Measurements from ENCODE around the gene TRIM56.
"Not testable (repeated sequence)": the region's sequence is repeated elsewhere in the genome, so short reads cannot be mapped to it uniquely, and the experiment has no call there.

The TRIM56 gene

GRCh38 chr7:101128040-101128834 is 43.0 kb downstream of the TRIM56 start:
- H3K27ac ChIP-seq (ENCODE audit: low read length) = no peak overlapping the region
- DNase-seq = no peak

GRCh38 chr7:101129603-101130117 is 44.4 kb downstream of the TRIM56 start:
- Histone ChIP-seq H3K36me3 (replicated peaks; ENCODE audit: insufficient read depth, low read length) (no peaks in the 10 kb centered on the region), H3K27ac (ENCODE audit: low read length) (no peak overlapping the region), H4K20me1 (ENCODE audit: insufficient read depth, low read length) (no peaks in the 10 kb centered on the region), H3K4me1 (ENCODE audit: low read length) (peaks cover 14% of the 10 kb centered on the region), H3K4me3 (ENCODE audit: low read length) (no peak overlapping the region), H3K9me2 (replicated peaks; ENCODE audit: insufficient read depth, low read length) (no peaks in the 10 kb centered on the region), H3K9ac (ENCODE audit: low read length) (no peak overlapping the region), H3K9me3 (replicated peaks; ENCODE audit: insufficient read depth, low read length) (no peaks in the 10 kb centered on the region), H3K4me2 (ENCODE audit: low read depth, low read length) (no peak overlapping the region), H2AFZ (ENCODE audit: low read length) (no peak overlapping the region), H3K79me2 (ENCODE audit: low read length) (no peaks in the 10 kb centered on the region), H3F3A (ENCODE audit: insufficient read depth, low read length) (no peaks in the 10 kb centered on the region), H3K27me3 (replicated peaks; ENCODE audit: insufficient read depth, low read length) (peaks cover 83% of the 10 kb centered on the region)
- TF ChIP-seq EZH2phosphoT487 (IDR thresholded peaks at IDR 0.05; ENCODE audit: low read length) (no peak), CTCF (IDR thresholded peaks at IDR 0.05; ENCODE audit: low read length) (no peak), EZH2 (optimal IDR thresholded peaks at IDR 0.05; ENCODE audit: low read depth, low read length) (no peak)
- no peak for DNase-seq

More at GRCh38 chr7:101128040-101128834, 43.0 kb downstream of the TRIM56 start:
- Histone ChIP-seq H3K27me3 (replicated peaks; ENCODE audit: insufficient read depth, low read length) (peaks cover 83% of the 10 kb centered on the region), H3K9me3 (replicated peaks; ENCODE audit: insufficient read depth, low read length) (no peaks in the 10 kb centered on the region), H4K20me1 (ENCODE audit: insufficient read depth, low read length) (no peaks in the 10 kb centered on the region), H3K4me2 (ENCODE audit: low read depth, low read length) (no peak overlapping the region), H3K9me2 (replicated peaks; ENCODE audit: insufficient read depth, low read length) (no peaks in the 10 kb centered on the region), H3K9ac (ENCODE audit: low read length) (no peak overlapping the region), H3K79me2 (ENCODE audit: low read length) (no peaks in the 10 kb centered on the region), H2AFZ (ENCODE audit: low read length) (no peak overlapping the region), H3K4me1 (ENCODE audit: low read length) (peaks cover 16% of the 10 kb centered on the region), H3K36me3 (replicated peaks; ENCODE audit: insufficient read depth, low read length) (no peaks in the 10 kb centered on the region), H3F3A (ENCODE audit: insufficient read depth, low read length) (no peaks in the 10 kb centered on the region), H3K4me3 (ENCODE audit: low read length) (no peak overlapping the region)
- no peak for TF ChIP-seq EZH2 (optimal IDR thresholded peaks at IDR 0.05; ENCODE audit: low read depth, low read length)

- not testable (repeated sequence) for H3F3A ChIP-seq (ENCODE audit: insufficient read depth, low read length); H3K4me2 ChIP-seq (ENCODE audit: low read depth, low read length); H3K9me2 ChIP-seq (replicated peaks; ENCODE audit: insufficient read depth, low read length); DNase-seq; H3K9me3 ChIP-seq (replicated peaks; ENCODE audit: insufficient read depth, low read length); H2AFZ ChIP-seq (ENCODE audit: low read length); H4K20me1 ChIP-seq (ENCODE audit: insufficient read depth, low read length); H3K4me3 ChIP-seq (ENCODE audit: low read length); H3K79me2 ChIP-seq (ENCODE audit: low read length); H3K9ac ChIP-seq (ENCODE audit: low read length); H3K4me1 ChIP-seq (ENCODE audit: low read length); H3K36me3 ChIP-seq (replicated peaks; ENCODE audit: insufficient read depth, low read length); H3K27ac ChIP-seq (ENCODE audit: low read length)
- H3K27me3 ChIP-seq (replicated peaks; ENCODE audit: insufficient read depth, low read length) = peaks cover 83% of the 10 kb centered on the region
Measured at GRCh38 chr7:101132626-101133600, 47.6 kb downstream of the TRIM56 start.

- Histone ChIP-seq H4K20me1 (ENCODE audit: insufficient read depth, low read length) (no peaks in the 10 kb centered on the region), H3K4me1 (ENCODE audit: low read length) (peaks cover 6% of the 10 kb centered on the region; the same call in 1 of the 2 replicates), H3K4me3 (ENCODE audit: low read length) (no peak overlapping the region), H3K36me3 (replicated peaks; ENCODE audit: insufficient read depth, low read length) (no peaks in the 10 kb centered on the region), H3K79me2 (ENCODE audit: low read length) (no peaks in the 10 kb centered on the region), H2AFZ (ENCODE audit: low read length) (no peak overlapping the region), H3F3A (ENCODE audit: insufficient read depth, low read length) (no peaks in the 10 kb centered on the region), H3K9me2 (replicated peaks; ENCODE audit: insufficient read depth, low read length) (no peaks in the 10 kb centered on the region), H3K27me3 (replicated peaks; ENCODE audit: insufficient read depth, low read length) (peaks cover 78% of the 10 kb centered on the region), H3K4me2 (ENCODE audit: low read depth, low read length) (no peak overlapping the region), H3K27ac (ENCODE audit: low read length) (no peak overlapping the region), H3K9me3 (replicated peaks; ENCODE audit: insufficient read depth, low read length) (no peaks in the 10 kb centered on the region), H3K9ac (ENCODE audit: low read length) (no peak overlapping the region)
- TF ChIP-seq CTCF (IDR thresholded peaks at IDR 0.05; ENCODE audit: low read length) (no peak), EZH2 (optimal IDR thresholded peaks at IDR 0.05; ENCODE audit: low read depth, low read length) (no peak), EZH2phosphoT487 (IDR thresholded peaks at IDR 0.05; ENCODE audit: low read length) (no peak)
- no peak for DNase-seq
Measured at GRCh38 chr7:101133621-101134398, 48.5 kb downstream of the TRIM56 start.
